UCSD-AML1 (cell line): ENCODE data around the gene SH3TC1.

Experiments
- DNase-seq: peaks from one replicate; lab custom pipeline; 2025; ENCODE audit not compliant: unreplicated experiment; lab: John Stamatoyannopoulos, UW

SH3TC1 gene

DNA sequence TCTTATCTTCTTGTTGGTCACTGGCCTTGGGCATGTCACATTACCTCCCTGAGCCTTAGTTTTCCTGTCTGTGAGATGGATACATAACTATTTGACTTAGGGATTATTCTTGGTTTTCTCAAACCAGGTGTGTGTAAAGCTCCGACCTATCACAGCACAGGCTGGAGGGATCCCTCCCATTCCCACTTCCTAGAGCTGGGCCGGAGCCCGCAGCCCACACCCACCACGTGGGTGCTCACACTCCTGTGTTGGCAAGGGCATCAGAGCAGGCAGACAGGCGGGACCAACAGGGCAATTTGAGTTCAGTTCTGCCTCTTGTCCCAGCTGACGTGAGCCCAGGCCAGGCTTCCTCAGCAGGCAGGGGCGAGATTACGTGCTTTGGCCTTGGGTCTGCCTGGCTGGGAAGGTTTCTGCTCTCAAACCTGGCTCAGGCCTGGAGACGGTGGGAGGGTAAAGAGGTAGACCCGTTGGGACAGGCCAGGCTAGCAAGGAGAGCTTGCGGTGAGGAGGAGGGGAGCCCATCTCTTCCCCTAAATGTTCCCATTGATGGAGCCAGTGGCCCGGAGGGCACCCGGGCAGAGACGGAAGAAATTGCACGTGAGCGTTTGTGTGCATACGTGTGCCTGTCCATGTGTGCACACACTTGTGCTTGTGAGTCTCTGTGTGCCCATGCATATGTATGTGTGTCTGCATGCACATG, 734 bp upstream of the SH3TC1 start:
- DNase-seq: no peak

DNA sequence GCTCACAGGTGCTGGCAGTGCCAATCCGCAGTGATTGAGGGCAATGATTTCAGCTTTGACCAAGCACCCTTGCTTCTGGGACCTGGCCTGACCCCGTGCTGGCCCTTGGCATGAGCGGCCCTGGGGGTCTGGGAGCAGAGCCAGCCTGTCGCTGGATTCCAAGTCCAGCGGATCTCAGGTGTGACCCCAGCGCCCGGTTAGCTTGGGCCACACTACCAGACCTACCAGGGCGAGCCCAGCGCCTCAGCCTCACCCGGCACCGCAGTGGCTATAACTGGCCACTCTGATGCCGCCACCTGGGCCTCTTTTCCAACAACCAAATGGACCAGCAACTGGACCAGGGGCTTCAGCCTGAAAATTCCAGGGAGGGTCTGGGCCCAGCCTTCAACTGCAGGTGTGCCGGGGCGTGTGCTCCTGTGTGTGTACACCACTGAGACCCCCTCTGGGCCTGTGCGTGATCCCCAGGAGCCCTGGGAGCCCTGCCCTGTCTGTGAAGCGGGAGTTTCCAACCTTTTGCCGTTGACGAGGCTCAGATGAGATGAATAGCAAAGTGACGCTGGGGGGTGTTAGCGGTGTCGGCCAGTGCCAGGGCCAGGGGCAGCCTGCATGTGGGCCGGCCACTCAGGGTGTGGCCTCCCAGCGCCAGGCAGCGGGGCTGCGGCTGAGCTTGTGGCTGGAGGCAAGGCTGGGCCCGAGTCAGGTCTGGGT, 658 bp downstream of the SH3TC1 start:
- DNase-seq: no peak

DNA sequence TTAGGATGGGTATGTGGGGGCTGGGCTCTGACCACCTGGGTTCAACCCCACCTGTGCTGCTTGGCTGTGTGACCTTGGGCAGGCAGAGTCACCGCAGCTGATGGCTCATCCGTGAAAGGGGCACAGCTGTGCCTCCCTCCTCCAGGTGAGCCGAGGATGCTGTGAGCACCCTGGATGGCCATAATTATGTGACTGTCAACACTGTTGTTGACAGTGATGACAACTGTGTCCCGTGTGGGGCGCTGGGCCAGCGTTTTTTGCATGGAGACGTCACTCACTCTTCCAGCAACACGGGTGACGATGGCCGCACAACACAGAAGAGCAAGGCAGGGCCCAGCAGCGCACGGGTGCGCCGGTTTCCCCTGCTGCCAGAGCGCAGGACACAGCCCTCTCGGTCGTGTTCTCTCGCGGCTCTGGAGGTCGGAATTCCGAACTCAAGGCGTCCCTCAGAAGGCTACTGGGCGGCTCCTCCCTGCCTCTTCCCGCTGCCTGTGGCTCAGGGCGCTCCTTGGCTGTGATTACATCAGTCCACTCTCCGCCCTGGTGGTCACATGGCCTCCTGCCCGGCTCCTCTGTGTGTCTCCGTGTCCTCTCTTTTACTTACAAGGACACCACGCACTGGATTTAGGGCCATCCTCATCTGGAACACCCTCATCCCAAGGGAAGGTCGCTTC, 1.3 kb downstream of the SH3TC1 start:
- peak; percentile 41 for DNase-seq

DNA sequence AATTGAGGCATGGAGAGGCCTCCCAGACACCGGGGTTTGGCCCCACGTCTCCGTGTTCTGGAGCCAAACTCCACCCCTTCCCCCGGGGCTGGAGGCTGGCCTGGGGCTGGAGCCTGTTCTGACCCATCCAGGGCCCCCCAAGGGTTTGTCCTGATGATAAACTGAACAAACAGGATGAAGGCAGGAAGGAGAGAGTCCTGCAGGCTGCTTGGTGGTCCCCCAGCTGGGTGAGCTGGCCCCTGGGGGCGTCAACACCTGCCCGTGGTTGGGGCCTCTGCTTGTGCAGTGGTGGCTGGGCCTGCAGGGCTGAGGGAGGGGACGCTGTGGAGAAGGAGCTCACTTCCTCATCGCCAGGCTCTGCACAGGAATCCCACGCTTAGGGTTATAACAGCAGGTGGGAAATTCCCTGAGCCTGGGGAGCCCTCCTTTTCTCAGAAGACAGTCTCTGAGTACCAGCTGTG, 2.3 kb downstream of the SH3TC1 start:
- peak; percentile 51 for DNase-seq

DNA sequence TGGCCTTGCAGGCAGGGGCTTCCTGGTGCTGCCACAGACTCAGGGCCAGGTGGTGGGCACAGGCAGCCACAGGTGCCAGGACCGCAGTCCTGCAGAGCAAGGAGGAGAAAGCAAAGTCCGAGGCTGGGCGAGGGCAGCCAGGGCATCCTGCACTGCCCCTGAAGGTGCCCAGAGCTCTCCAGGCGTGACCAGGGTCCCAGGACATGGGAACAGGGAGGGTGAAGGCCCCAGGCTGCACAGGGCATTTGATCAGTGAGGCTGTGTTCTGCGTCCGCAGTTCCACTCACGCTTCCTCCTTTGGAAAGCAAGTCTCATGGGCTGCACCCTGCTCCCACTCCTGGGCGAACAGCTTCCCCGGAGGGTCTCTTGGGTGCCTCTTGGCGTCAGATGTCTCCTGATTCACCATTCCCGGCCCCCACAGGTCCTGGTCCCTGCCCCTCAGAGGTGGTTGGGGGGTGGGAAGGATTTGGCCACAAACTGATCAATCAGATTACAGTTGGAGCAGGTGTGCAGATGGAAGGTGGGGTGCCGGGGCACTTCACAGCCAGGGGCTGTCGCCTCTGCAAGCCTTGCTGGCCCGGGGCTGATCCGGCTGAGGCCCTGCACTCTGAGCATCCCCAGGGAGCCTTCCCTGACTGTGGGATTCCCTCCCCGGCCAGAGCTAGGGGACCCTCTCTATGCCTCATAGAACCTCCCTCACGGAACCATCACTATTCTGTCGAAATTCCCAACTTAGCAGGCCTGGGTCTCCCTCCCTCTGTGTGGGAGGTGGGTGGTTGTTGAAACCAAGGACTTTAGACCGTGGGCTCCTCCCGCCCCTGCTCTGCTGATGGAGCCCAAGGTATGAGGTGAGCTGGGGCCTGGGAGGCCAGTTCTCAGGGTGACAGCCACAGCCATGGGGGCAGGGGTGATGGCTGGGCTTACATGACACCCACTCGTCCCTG, 3.3 kb downstream of the SH3TC1 start:
- DNase-seq: no peak

DNA sequence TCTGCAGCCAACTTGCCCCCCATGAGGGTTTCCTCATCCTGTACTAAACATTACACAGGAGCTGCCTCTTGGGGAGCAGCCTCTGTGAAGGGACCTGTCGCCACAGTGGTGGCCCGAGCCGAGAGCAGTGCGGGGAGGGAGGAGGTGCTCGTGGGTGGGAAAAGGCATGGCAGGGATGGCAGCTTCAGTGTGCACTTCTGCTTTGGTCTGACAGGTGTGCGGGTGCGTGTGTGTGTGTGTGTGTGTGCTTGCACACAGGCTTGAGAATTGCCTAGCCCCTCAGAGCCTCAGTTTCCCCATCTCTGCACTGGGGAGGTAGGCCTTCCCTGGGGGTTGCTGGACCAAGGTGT, 3.9 kb downstream of the SH3TC1 start:
- no peak for DNase-seq

DNA sequence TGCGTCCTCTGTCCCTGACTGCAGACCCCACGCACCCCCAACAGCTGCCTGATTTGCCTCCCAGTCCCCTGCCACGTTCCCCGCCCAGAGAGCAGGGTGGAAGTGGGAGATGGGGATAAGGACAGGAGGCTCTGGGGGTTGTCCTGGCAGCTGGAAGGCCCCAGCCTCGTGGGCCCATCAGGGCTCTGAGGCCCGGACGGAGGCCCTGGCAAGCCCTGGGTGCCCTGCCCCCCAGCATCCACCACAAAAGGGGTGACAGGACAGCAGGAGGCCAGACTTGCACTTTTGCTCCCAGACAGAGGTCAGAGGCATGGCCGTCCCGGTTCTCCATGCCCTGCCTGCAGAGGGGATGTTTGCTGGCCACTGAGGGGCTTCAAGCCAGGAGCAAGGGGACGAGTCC, 4.7 kb downstream of the SH3TC1 start:
- DNase-seq: no peak

DNA sequence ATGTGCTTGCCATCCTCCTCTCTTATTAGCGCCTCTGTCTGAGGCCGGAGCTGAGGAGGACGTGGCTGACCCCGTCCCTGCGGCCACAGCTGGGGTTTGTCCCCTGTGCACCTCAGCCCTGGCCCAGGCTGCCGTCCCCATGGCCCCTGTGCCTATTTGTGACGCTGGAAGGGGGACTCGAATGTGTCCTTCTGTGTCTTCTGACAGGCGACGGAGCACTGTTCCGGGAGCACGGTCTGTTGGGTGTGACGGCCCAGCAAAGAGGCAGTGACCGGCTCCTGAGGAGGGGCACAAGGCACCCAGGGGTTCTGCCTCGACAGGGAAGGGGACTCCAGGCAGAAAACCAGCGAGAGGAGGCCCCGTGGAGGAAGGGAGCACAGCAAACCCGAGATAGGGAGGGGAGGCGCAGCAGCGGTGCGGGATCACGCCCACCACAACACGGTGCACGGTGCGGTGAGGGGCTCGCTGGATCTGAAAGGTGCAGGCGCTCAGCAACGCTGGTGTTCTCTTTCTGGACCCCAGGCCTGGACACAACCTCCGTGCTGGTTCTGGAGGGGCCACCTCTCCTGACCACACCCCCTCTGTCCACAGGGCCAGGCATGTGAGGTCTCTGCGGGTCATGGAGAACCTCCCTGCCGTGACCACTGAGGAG, 5.6 kb downstream of the SH3TC1 start:
- DNase-seq: no peak

DNA sequence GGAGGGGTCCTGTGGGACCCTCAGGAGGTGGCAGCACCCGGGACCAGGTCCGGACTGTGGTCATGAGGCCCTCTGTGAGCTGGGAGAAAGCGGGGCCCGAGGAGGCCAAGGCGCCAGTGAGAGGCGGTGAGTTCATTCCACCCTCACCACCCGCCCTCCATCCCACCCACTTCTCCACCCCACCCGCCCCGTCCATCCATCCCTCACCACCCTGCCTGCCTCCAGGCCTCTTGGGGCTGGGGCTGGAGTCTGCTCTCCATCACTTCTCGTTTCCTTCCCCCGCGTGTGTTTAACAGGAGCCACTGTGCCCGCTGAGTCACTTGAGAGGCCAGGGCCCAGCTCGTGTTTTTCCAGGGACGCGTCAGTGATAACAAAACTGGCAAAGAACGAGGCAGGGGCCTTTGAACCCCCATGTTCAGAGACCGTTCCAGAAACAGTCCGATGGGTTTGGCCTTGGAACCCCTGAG, 6.2 kb downstream of the SH3TC1 start:
- peak; percentile 60 for DNase-seq

DNA sequence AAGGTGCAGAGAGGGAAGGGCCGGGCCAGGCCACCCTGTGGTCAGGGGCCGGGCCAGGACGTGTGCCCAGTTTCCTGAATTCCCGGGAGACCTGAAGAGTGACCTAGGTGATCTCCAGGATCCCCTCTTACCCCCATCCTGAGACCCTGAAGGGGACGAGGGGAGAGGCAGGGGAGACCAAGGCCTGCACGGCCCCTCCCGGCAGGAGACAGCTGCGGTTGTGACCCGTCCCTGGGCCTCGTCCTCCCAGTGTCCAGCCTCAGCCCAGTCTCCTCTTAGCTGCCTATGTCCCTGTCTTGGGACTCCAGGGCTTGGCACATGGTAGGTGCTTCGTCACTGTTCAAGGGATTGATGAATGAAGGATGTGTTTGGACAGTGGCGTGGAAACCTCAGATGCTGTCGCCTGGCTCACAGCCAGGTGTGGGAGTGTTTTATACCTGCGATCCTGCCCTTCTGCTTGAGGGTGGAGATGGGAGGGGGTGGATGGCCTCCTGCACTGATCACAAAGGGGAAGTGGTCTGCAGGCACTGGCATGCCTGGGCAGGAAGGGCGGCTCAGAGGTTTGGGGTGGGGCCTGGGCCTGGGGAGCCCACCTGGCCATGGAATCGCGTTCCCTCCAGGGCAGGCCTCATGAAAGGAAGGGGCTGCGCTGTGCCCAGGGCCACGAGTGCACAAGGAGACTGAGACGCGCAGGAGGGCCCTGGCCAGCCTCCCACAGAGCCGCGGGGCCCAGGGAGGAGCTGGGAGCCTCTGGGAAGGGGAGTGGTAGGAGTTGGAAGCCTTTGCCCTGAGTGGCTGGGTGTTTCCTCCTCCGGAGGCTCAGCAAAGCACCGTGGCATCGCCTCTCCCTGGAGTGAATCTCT, 6.9 kb downstream of the SH3TC1 start:
- peak; percentile 71 for DNase-seq

DNA sequence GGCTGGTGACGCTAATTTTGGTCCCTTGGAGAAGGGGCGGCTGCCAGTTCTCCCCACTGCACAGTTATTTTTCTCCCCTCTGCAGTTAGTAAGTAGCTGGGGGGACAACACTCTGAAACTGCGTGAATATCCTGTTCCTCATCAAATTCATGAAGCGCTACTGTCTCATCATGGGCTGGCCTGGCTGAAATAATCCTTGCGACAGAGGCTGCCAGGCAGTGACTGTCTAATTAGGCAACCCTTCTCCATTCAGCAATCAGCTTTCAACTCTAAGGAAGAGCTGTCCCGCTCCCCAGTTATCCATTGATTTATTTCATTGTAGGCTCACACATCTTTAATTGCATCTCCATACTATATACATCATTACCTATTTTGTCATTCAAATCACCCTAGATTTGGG, 8.2 kb downstream of the SH3TC1 start:
- DNase-seq: no peak

DNA sequence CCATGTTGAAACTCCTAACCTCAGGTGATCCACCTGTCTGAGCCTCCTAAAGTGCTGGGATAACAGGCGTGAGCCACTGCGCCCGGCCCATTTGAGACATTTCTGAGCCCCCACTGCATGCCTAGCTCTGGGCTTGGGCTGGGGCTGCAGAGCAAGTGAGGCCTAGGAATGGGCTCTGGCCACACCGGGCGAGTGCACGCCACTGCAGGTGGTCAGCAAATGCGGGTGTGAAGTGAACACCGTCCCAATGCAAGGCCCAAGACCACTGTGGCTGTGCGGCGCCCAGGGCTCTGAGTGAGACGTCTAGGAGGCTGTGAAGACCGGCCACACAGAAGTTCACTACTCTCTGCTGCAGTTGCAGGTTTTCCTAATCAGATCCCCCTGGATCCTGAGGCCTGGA, 9.5 kb downstream of the SH3TC1 start:
- DNase-seq: no peak

DNA sequence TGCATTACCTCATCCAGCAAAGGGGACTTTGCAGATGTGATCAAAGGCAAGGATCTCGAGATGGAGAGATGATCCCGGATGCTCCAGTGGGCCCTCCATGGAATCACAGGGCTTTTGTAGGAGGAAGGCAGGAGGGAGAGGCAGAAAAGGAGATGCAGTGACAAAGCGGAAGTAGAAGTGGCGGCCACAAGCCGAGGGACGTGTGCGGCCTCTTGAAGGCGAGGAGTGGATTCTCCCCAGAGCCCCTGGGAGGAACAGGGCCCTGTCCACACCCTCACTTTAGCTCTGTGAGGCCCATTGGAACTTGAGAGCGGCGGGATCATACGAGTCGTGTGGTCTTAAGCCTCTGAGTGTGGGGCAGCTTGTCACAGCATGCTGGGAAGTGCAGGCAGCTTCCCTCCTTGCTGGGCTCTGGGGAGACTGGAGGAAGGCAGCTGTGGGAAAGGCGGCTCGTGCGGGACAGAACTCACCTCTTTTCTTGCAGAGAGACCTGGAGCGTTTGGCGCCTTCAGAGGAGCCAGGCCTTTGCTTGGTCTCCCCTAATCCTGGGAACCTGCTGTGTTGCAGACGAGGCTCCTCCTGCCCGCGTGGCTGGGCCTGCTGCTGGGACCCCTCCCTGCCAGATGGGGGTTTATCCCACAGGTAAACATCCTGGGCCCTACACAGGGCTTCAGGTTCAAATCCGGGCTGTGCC, 10.2 kb downstream of the SH3TC1 start:
- no peak for DNase-seq

DNA sequence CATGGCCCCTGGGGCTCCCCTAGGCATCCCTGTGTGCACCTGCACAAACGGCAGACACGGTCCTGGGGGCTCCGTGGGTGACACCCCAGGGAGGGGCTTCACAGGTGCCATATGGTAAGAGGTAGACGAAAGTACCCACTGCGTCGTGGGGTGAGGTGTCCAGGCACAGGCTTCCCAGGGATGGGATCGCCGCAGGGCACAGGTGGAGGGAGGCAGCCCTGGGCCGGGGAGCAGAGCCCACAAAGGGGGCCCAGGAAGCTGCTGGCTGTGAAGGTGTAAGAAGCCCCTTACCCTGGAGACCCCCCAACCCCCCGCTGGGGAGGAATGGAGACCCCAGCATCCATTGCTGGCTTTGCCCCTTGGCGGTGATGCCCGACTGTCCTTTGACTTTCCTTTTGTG, 10.9 kb downstream of the SH3TC1 start:
- DNase-seq: no peak

DNA sequence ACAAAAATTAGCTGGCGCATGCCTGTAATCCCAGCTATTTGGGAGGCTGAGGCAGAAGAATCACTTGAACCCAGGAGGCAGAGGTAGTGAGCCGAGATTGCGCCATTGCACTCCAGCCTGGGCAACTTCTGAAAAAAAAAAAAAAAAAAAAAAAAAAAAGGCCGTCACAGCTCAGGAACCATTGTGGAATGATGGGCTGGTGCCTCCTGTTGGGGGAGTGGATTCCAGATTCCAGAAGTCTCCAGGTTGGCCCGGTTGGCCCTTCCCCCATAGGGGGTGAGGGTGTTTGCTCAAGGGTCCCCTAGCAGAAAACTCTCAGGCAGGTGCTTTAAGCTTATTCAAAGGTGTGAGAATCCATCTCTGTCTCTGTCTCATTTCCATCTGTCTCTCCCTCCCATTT, 11.5 kb downstream of the SH3TC1 start:
- DNase-seq: no peak

DNA sequence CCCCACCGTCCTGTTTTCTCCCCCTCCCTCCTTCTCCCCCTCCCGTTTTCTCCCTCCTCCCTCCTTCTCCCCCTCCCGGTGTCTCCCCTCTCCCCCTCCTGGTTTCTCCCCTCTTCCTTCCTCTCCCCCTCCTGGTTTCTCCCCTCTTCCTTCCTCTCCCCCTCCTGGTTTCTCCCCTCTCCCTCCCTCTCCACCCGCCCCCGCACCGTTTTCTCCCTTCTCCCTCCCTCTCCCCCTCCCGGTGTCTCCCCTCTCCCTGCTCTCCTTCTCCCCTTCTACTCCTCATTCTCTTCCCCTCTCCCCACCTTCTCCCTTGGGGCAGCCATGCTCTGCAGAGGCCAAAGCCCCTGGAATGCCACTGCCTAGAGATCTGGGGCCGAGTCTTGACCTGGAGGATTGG, 12.2 kb downstream of the SH3TC1 start:
- peak; percentile 36 for DNase-seq

DNA sequence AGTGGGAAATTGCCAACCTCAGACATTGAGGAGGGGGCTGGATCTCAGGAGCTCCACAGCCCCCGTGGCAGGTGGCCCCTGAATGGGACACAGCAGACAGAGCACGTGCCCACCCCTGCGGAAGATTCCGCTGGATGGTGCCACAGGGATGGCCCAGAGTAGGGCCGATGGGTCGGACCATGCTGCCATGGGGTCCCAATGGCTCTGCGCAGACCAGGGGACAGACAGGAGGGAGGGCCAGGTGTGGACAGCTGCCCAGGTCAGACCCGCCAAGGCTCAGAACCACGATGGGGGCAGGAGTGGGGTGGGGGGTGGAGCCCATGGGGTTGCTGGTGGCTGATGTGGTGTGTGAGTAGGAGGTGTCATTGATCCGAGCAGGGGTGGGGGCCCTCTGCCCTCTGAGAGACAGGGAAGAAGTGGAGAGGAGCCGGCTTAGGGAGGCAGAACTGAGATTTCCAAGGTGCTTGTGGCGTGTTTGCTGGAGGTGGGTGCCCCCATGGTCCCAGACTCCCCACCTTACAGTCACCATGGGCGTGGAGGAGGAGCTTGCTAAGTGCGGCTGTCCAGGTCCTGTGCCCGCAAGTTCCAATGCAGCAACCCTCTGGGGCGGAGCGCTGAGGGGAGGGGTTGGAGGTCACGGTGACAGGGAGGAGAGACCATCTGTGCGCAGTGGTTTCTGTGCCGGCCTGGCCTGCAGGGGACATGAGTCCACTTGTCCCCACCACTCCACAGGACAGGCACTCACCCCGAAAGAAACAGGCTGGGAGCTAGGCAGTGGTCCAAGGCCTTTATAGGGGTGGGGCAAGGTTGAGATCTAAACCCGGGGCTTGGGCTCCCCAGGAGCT, 12.9 kb downstream of the SH3TC1 start:
- no peak for DNase-seq

DNA sequence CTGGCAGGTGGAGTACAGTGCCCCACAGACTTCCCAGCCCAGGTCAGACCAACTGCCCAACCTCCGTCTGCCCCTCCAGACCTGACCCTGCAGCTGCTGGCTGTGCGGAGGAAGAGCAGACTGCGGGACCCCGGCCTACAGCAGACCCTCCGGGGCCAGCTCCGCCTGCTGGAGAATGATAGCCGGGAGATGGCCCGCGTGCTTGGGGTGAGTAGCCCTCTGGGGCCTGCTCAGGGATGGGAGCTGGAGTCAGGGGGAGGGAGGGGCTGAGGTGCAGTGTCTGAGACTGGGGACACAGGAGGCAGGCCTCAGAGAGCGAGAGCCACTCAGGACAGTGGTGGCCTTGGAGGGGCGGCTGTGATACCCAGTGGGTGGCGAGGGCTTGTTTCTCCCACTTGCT, 13.5 kb downstream of the SH3TC1 start:
- DNase-seq: no peak
